ENCODE results near the gene DPP6.

Gene DPP6

GRCh38 chr7:154451480-154452457 is 399.6 kb downstream of the DPP6 start:
- TF ChIP-seq CTCF (IDR thresholded peaks at IDR 0.05) = no peak
- no peak overlapping the region for H3K4me3 ChIP-seq
- DNase-seq (ENCODE audit: low spot score) = no peak
- no peak overlapping the region for H3K27ac ChIP-seq

GRCh38 chr7:154463794-154464193 is 411.6 kb downstream of the DPP6 start:
- Histone ChIP-seq H3K27ac (no peak overlapping the region), H3K4me3 (no peak overlapping the region)
- TF ChIP-seq CTCF (IDR thresholded peaks at IDR 0.05) = no peak
- DNase-seq (ENCODE audit: low spot score) = no peak

GRCh38 chr7:154469652-154470051 is 417.5 kb downstream of the DPP6 start:
- H3K4me3 ChIP-seq = no peak overlapping the region
- TF ChIP-seq CTCF (IDR thresholded peaks at IDR 0.05) = no peak
- no peak overlapping the region for H3K27ac ChIP-seq
- no peak for DNase-seq (ENCODE audit: low spot score)

GRCh38 chr7:154472343-154472742 is 420.1 kb downstream of the DPP6 start:
- Histone ChIP-seq H3K27ac (no peak overlapping the region), H3K4me3 (no peak overlapping the region)
- no peak for DNase-seq (ENCODE audit: low spot score)
- TF ChIP-seq CTCF (IDR thresholded peaks at IDR 0.05) = no peak

- no peak overlapping the region for H3K27ac ChIP-seq
- TF ChIP-seq CTCF (IDR thresholded peaks at IDR 0.05) = no peak
- no peak for DNase-seq (ENCODE audit: low spot score)
- H3K4me3 ChIP-seq = no peak overlapping the region
Measured at GRCh38 chr7:154473360-154473759, 421.2 kb downstream of the DPP6 start.

- Histone ChIP-seq H3K27ac (no peak overlapping the region), H3K4me3 (no peak overlapping the region)
- no peak for DNase-seq (ENCODE audit: low spot score)
- no peak for TF ChIP-seq CTCF (IDR thresholded peaks at IDR 0.05)
Measured at GRCh38 chr7:154474903-154475520, 422.8 kb downstream of the DPP6 start.

Measured in coronary artery (tissue), 2 donors.